Muscle of arm (tissue), 12 donors: ENCODE measurements around the gene CDC42BPG. TPM values are rescaled to one million over a fixed set of nuclear protein-coding genes. Genes with fewer than 3 reads are reported as not detected.

Experiments used
- DNase-seq: peaks from one replicate; pipeline ENCODE4 v3.0.0-alpha.2; 2013
- polyA plus RNA-seq, 12 donors: library from polyadenylated mRNA; unstranded; fragments of 120-200 nt; gene quantifications; one replicate each; pipeline ENCODE4 v1.2.1, GENCODE V29; 2013; ENCODE audit not compliant: insufficient read length in 12 of 12

The CDC42BPG gene
- polyA plus RNA-seq, 12 donors: 0.40 to 8.6 (median 0.84) TPM; not detected in 1

- DNase-seq: no peak
Measured at GRCh38 chr11:64866173-64866491, 21.7 kb upstream of the CDC42BPG start.

- no peak for DNase-seq
Measured at GRCh38 chr11:64865286-64866172, 21.1 kb upstream of the CDC42BPG start.

GRCh38 chr11:64864473-64865285, 20.2 kb upstream of the CDC42BPG start:
- peak; percentile 71 for DNase-seq

- DNase-seq: no peak
Measured at GRCh38 chr11:64864135-64864472, 19.7 kb upstream of the CDC42BPG start.

GRCh38 chr11:64863391-64864060, 19.1 kb upstream of the CDC42BPG start:
- no peak for DNase-seq

- DNase-seq: no peak
Measured at GRCh38 chr11:64862987-64863390, 18.5 kb upstream of the CDC42BPG start.

- DNase-seq: no peak
Measured at GRCh38 chr11:64861227-64861975, 16.9 kb upstream of the CDC42BPG start.

GRCh38 chr11:64859542-64860414, 15.3 kb upstream of the CDC42BPG start:
- no peak for DNase-seq

- no peak for DNase-seq
Measured at GRCh38 chr11:64858467-64859263, 14.2 kb upstream of the CDC42BPG start.

GRCh38 chr11:64857485-64857884, 13.0 kb upstream of the CDC42BPG start:
- DNase-seq: no peak

GRCh38 chr11:64856382-64857227, 12.2 kb upstream of the CDC42BPG start:
- DNase-seq: no peak

- no peak for DNase-seq
Measured at GRCh38 chr11:64855596-64856304, 11.3 kb upstream of the CDC42BPG start.

- DNase-seq: no peak
Measured at GRCh38 chr11:64854534-64855502, 10.4 kb upstream of the CDC42BPG start.

GRCh38 chr11:64854157-64854533, 9.7 kb upstream of the CDC42BPG start:
- DNase-seq: no peak

GRCh38 chr11:64853709-64854108, 9.3 kb upstream of the CDC42BPG start:
- DNase-seq: no peak

- no peak for DNase-seq
Measured at GRCh38 chr11:64852804-64853509, 8.5 kb upstream of the CDC42BPG start.
